ENCODE results near the gene PTPRS. TPM values are rescaled to one million over a fixed set of nuclear protein-coding genes. Genes with fewer than 3 reads are reported as not detected.

The PTPRS gene
- total and polyA plus RNA-seq, 4 donors: 10.9 to 96.7 (median 46.4) TPM

- ATAC-seq (ENCODE audit: insufficient read depth, low FRiP score) (no peak), DNase-seq (no peak)
- Histone ChIP-seq H3K27ac (ENCODE audit: low read depth in 1 of 2, low read length in 1 of 2) (no peak overlapping the region), H3K9me3 (ENCODE audit: control insufficient read depth in 4 of 4, insufficient read depth in 3 of 4, low read length in 3 of 4) (peaks cover 0 to 2% (median 0%) of the 10 kb centered on the region in 4 donors), H3K36me3 (ENCODE audit: control insufficient read depth in 4 of 4, insufficient read depth in 4 of 4, low read length in 4 of 4) (no peaks in the 10 kb centered on the region), H3K9ac (ENCODE audit: insufficient read depth in 1 of 2, low read length in 2 of 2) (no peak overlapping the region), H3K4me1 (ENCODE audit: control insufficient read depth in 5 of 5, insufficient read depth in 5 of 5, low read length in 5 of 5) (no peaks in the 10 kb centered on the region), H3K27me3 (ENCODE audit: control insufficient read depth in 3 of 3, insufficient read depth in 3 of 3, low read length in 2 of 3) (peaks cover 0 to 4% (median 0%) of the 10 kb centered on the region in 3 donors), H3K4me3 (no peak overlapping the region)
- 88 to 90% methylated on average over 6 of the region's 6 CpGs for WGBS, 2 donors
- no peak for TF ChIP-seq CTCF (IDR thresholded peaks at IDR 0.05; ENCODE audit: control extremely low read depth, extremely low read depth)
Measured at GRCh38 chr19:5318306-5318705, 22.3 kb downstream of the PTPRS start.

- ATAC-seq (ENCODE audit: insufficient read depth, low FRiP score): no peak
- H3K27ac ChIP-seq (ENCODE audit: low read depth in 1 of 2, low read length in 1 of 2): no peak overlapping the region
- no peak overlapping the region for H3K4me3 ChIP-seq
- 78 to 93% methylated on average over 6 to 7 of the region's 7 CpGs for WGBS, 2 donors
- no peak for DNase-seq
- peaks cover 0 to under 1% (median 0%) of the 10 kb centered on the region in 4 donors for H3K9me3 ChIP-seq (ENCODE audit: control insufficient read depth in 4 of 4, insufficient read depth in 3 of 4, low read length in 3 of 4)
- H3K27me3 ChIP-seq (ENCODE audit: control insufficient read depth in 3 of 3, insufficient read depth in 3 of 3, low read length in 2 of 3): peaks cover 0 to 4% (median 0%) of the 10 kb centered on the region in 3 donors
- TF ChIP-seq CTCF (IDR thresholded peaks at IDR 0.05; ENCODE audit: control extremely low read depth, extremely low read depth): no peak
- no peaks in the 10 kb centered on the region for H3K4me1 ChIP-seq (ENCODE audit: control insufficient read depth in 5 of 5, insufficient read depth in 5 of 5, low read length in 5 of 5)
- no peak overlapping the region for H3K9ac ChIP-seq (ENCODE audit: insufficient read depth in 1 of 2, low read length in 2 of 2)
- no peaks in the 10 kb centered on the region for H3K36me3 ChIP-seq (ENCODE audit: control insufficient read depth in 4 of 4, insufficient read depth in 4 of 4, low read length in 4 of 4)
Measured at GRCh38 chr19:5317321-5317720, 23.3 kb downstream of the PTPRS start.

- H3K27me3 ChIP-seq (ENCODE audit: control insufficient read depth in 3 of 3, insufficient read depth in 3 of 3, low read length in 2 of 3): no peaks in the 10 kb centered on the region
- no peaks in the 10 kb centered on the region for H3K36me3 ChIP-seq (ENCODE audit: control insufficient read depth in 4 of 4, insufficient read depth in 4 of 4, low read length in 4 of 4)
- H3K9ac ChIP-seq (ENCODE audit: insufficient read depth in 1 of 2, low read length in 2 of 2): no peak overlapping the region
- peaks cover 0 to 4% (median 0%) of the 10 kb centered on the region in 4 donors for H3K9me3 ChIP-seq (ENCODE audit: control insufficient read depth in 4 of 4, insufficient read depth in 3 of 4, low read length in 3 of 4)
- no peak overlapping the region for H3K4me3 ChIP-seq
- no peak for TF ChIP-seq CTCF (IDR thresholded peaks at IDR 0.05; ENCODE audit: control extremely low read depth, extremely low read depth)
- H3K27ac ChIP-seq (ENCODE audit: low read depth in 1 of 2, low read length in 1 of 2): no peak overlapping the region
- ATAC-seq (ENCODE audit: insufficient read depth, low FRiP score) (no peak), DNase-seq (no peak)
- 91 to 93% methylated on average over 9 of the region's 9 CpGs for WGBS, 2 donors
- H3K4me1 ChIP-seq (ENCODE audit: control insufficient read depth in 5 of 5, insufficient read depth in 5 of 5, low read length in 5 of 5): no peaks in the 10 kb centered on the region
Measured at GRCh38 chr19:5316138-5316537, 24.5 kb downstream of the PTPRS start.

GRCh38 chr19:5314907-5315298 is 25.7 kb downstream of the PTPRS start:
- WGBS, 2 donors: 93 to 96% methylated on average over 4 of the region's 4 CpGs

More at GRCh38 chr19:5314907-5315298, 25.7 kb downstream of the PTPRS start:
- H3K27ac ChIP-seq (ENCODE audit: low read depth in 1 of 2, low read length in 1 of 2): no peak overlapping the region
- H3K27me3 ChIP-seq (ENCODE audit: control insufficient read depth in 3 of 3, insufficient read depth in 3 of 3, low read length in 2 of 3): no peaks in the 10 kb centered on the region
- no peaks in the 10 kb centered on the region for H3K36me3 ChIP-seq (ENCODE audit: control insufficient read depth in 4 of 4, insufficient read depth in 4 of 4, low read length in 4 of 4)
- H3K9me3 ChIP-seq (ENCODE audit: control insufficient read depth in 4 of 4, insufficient read depth in 3 of 4, low read length in 3 of 4): peaks cover 0 to 4% (median 0%) of the 10 kb centered on the region in 4 donors
- H3K9ac ChIP-seq (ENCODE audit: insufficient read depth in 1 of 2, low read length in 2 of 2): no peak overlapping the region
- no peaks in the 10 kb centered on the region for H3K4me1 ChIP-seq (ENCODE audit: control insufficient read depth in 5 of 5, insufficient read depth in 5 of 5, low read length in 5 of 5)
- TF ChIP-seq CTCF (IDR thresholded peaks at IDR 0.05; ENCODE audit: control extremely low read depth, extremely low read depth): no peak
- no peak for DNase-seq
- no peak for ATAC-seq (ENCODE audit: insufficient read depth, low FRiP score)
- no peak overlapping the region for H3K4me3 ChIP-seq

All from lung (tissue), 12 donors.